ENCODE measurements around the gene AFP.

AFP gene

GRCh38 chr4:73417973-73418372 is 18.0 kb upstream of the AFP start:
- TF ChIP-seq BACH2 (CRISPR knock-in tag; IDR thresholded peaks at IDR 0.05; ENCODE audit: borderline replicate concordance) = no peak
- no peak for TF ChIP-seq ZNF8 (CRISPR knock-in tag; IDR thresholded peaks at IDR 0.05)
- no peak for TF ChIP-seq ESRRG (CRISPR knock-in tag; IDR thresholded peaks at IDR 0.05)
- no peak for TF ChIP-seq GLIS3 (CRISPR knock-in tag; IDR thresholded peaks at IDR 0.05)
- TF ChIP-seq SNAI2 (CRISPR knock-in tag; IDR thresholded peaks at IDR 0.05) = no peak
- no peak for TF ChIP-seq ZNF70 (CRISPR knock-in tag; IDR thresholded peaks at IDR 0.05)
- no peak for ATAC-seq

- no peak for ATAC-seq
- TF ChIP-seq OSR1 (CRISPR knock-in tag; IDR thresholded peaks at IDR 0.05) = no peak
- TF ChIP-seq PPARA (CRISPR knock-in tag; IDR thresholded peaks at IDR 0.05; ENCODE audit: borderline replicate concordance) = no peak
- no peak for TF ChIP-seq PATZ1 (CRISPR knock-in tag; IDR thresholded peaks at IDR 0.05; ENCODE audit: borderline replicate concordance)
- TF ChIP-seq TCF4 (CRISPR knock-in tag; IDR thresholded peaks at IDR 0.05; ENCODE audit: borderline replicate concordance) = no peak
- no peak for TF ChIP-seq ZFP30 (CRISPR knock-in tag; IDR thresholded peaks at IDR 0.05)
- no peak for TF ChIP-seq BACH2 (CRISPR knock-in tag; IDR thresholded peaks at IDR 0.05; ENCODE audit: borderline replicate concordance)
- TF ChIP-seq TSHZ2 (CRISPR knock-in tag; IDR thresholded peaks at IDR 0.05) = no peak
- TF ChIP-seq ZNF8 (CRISPR knock-in tag; IDR thresholded peaks at IDR 0.05) = no peak
- no peak for TF ChIP-seq RARB (CRISPR knock-in tag; IDR thresholded peaks at IDR 0.05)
- no peak for TF ChIP-seq CSDC2 (CRISPR knock-in tag; IDR thresholded peaks at IDR 0.05)
- TF ChIP-seq ZC3H10 (CRISPR knock-in tag; IDR thresholded peaks at IDR 0.05) = no peak
- no peak for TF ChIP-seq ZNF70 (CRISPR knock-in tag; IDR thresholded peaks at IDR 0.05)
- no peak for TF ChIP-seq ZNF565 (CRISPR knock-in tag; conservative IDR thresholded peaks at IDR 0.05; ENCODE audit: low read depth)
- no peak for TF ChIP-seq ZFP3 (CRISPR knock-in tag; IDR thresholded peaks at IDR 0.05)
- TF ChIP-seq GLIS3 (CRISPR knock-in tag; IDR thresholded peaks at IDR 0.05) = no peak
- no peak for TF ChIP-seq CREB5 (CRISPR knock-in tag; IDR thresholded peaks at IDR 0.05; ENCODE audit: low read depth)
Observed at GRCh38 chr4:73418677-73419076, 17.3 kb upstream of the AFP start.

GRCh38 chr4:73419106-73420038 is 16.6 kb upstream of the AFP start:
- TF ChIP-seq RARB (CRISPR knock-in tag; IDR thresholded peaks at IDR 0.05) (no peak), ZNF565 (CRISPR knock-in tag; conservative IDR thresholded peaks at IDR 0.05; ENCODE audit: low read depth) (no peak), ZNF8 (CRISPR knock-in tag; IDR thresholded peaks at IDR 0.05) (no peak), SNAI2 (CRISPR knock-in tag; IDR thresholded peaks at IDR 0.05) (no peak), BACH2 (CRISPR knock-in tag; IDR thresholded peaks at IDR 0.05; ENCODE audit: borderline replicate concordance) (no peak), ZC3H10 (CRISPR knock-in tag; IDR thresholded peaks at IDR 0.05) (no peak), CSDC2 (CRISPR knock-in tag; IDR thresholded peaks at IDR 0.05) (no peak), OSR1 (CRISPR knock-in tag; IDR thresholded peaks at IDR 0.05) (no peak), ISL1 (CRISPR knock-in tag; IDR thresholded peaks at IDR 0.05) (no peak), PATZ1 (CRISPR knock-in tag; IDR thresholded peaks at IDR 0.05; ENCODE audit: borderline replicate concordance) (no peak), ZFP3 (CRISPR knock-in tag; IDR thresholded peaks at IDR 0.05) (no peak), ARNTL (CRISPR knock-in tag; IDR thresholded peaks at IDR 0.05; ENCODE audit: borderline replicate concordance, low read depth) (no peak), ZNF70 (CRISPR knock-in tag; IDR thresholded peaks at IDR 0.05) (no peak), GLIS3 (CRISPR knock-in tag; IDR thresholded peaks at IDR 0.05) (no peak), CSRNP3 (CRISPR knock-in tag; IDR thresholded peaks at IDR 0.05) (no peak), PPARA (CRISPR knock-in tag; IDR thresholded peaks at IDR 0.05; ENCODE audit: borderline replicate concordance) (no peak), TOX (CRISPR knock-in tag; IDR thresholded peaks at IDR 0.05; ENCODE audit: borderline replicate concordance) (no peak), POU6F1 (CRISPR knock-in tag; IDR thresholded peaks at IDR 0.05; ENCODE audit: borderline replicate concordance, low read depth) (no peak), ESRRG (CRISPR knock-in tag; IDR thresholded peaks at IDR 0.05) (no peak)
- ATAC-seq = no peak
